GM12864 (cell line): ENCODE data around the gene RAB18.
"Not testable (repeated sequence)": the region's sequence is repeated elsewhere in the genome, so short reads cannot be mapped to it uniquely, and the experiment has no call there.

ENCODE experiments used
- DNase-seq: peaks from one replicate; pipeline ENCODE4 v3.0.0-alpha.2; 2011; ENCODE audit warnings: low read depth
- H3K4me3 ChIP-seq: 2 replicates; pipeline ENCODE4 v1.5.1; 2011; ENCODE audit warnings: mild to moderate bottlenecking, low read depth, low read length, control low read depth
- CTCF ChIP-seq: IDR thresholded peaks from 2 replicates; pipeline ENCODE4 v1.5.1; 2011; ENCODE audit warnings: low read depth, mild to moderate bottlenecking, moderate library complexity, low read length, control low read depth, inconsistent platforms; ENCODE audit errors: missing control alignments

RAB18 gene

DNA sequence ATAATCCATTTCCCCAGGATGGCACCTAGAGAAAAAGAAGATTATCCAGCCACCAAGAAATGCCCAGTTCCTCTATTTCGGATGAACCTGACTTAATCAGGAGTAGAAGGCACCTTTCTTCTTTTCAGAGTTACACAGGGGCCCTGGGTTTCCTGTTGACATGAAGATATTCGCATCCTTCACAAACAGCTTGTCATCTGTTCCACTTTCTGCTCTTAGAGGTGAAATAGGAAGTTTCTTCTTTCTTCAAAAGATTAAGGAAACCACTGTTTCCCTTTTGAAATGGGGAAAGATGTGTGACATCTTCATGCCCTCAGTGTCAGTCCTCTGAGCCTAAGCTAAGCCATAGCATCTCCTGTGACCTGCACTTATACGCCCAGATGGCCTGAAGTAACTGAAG is 39.1 kb upstream of the RAB18 start:
- TF ChIP-seq CTCF = no peak
- DNase-seq = peak; percentile 18
- H3K4me3 ChIP-seq = no peak overlapping the region

DNA sequence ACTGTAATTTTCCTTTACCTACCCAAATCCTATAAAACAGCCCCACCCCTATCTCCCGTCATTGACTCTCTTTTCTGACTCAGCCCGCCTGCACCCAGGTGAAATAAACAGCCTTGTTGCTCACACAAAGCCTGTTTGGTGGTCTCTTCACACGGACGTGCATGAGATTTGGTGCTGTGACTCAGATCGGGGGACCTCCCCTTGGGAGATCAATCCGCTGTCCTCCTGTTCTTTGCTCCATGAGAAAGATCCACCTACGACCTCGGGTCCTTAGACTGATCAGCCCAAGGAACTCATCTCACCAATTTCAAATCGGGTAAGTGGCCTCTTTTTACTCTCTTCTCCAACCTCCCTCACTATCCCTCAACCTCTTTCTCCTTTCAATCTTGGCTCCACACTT is 38.5 kb upstream of the RAB18 start:
- DNase-seq, H3K4me3 ChIP-seq: not testable (repeated sequence)

DNA sequence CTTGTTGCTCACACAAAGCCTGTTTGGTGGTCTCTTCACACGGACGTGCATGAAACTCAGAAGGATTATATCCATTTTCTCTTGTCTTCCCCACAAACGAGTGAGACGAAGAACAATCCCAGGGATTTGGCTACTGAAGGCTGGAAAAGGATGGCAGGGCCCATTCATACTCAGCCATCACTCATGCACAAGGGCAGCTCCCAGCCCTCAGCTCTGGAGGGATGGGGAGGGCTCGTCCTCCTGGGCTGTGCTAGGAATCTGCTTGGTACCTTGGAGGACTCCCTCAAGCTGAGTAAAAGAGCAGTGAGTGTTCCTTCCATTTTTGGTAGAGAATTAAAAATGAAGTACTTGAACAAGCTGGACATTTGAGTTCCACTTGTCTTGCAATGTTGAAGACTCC is 33.2 kb upstream of the RAB18 start:
- no peak overlapping the region for H3K4me3 ChIP-seq
- TF ChIP-seq CTCF = no peak
- DNase-seq = no peak

DNA sequence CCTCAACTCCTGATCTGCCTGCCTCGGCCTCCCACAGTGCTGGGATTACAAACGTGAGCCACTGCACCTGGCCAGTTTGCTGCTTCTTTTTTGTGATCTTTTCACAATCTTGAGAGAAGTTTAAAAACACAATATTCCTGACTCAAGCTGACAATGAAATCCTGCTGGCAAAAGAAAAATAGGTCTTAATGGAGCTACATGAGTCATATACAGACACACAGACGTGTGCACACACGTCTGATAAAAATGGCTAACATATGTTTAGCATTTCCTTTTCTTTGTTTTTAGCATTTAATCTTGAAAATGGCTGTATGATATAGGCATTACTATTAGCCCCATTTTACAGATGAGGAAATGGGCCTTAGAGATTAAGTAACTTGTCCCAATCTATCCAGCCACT is 29.4 kb upstream of the RAB18 start:
- no peak for TF ChIP-seq CTCF
- DNase-seq = no peak
- no peak overlapping the region for H3K4me3 ChIP-seq

- no peak for TF ChIP-seq CTCF
- DNase-seq = no peak
- H3K4me3 ChIP-seq = no peak overlapping the region
These were observed 25.1 kb upstream of the RAB18 start for GRCh38 chr10:27479016-27479415.

DNA sequence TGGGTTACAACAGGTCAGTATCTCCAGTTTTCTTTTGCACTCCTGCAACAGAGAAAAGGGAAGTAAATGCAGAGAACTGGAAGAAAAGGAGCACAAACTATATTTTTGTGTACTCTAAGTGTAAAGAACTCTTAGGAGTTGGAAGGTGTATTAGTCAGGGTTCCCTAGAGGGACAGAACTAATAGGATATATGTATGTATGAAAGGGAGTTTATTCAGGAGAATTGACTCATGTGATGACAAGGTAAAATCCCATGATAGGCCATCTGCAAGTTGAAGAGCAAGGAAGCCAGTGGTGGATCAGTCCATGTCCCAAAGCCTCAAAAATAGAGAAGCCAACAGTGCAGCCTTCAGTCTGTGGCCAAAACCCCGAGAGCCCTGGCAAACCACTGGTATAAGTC is 22.6 kb upstream of the RAB18 start:
- no peak overlapping the region for H3K4me3 ChIP-seq
- TF ChIP-seq CTCF = no peak
- no peak for DNase-seq

- DNase-seq = no peak
- H3K4me3 ChIP-seq = no peak overlapping the region
- no peak for TF ChIP-seq CTCF
These were observed 20.8 kb upstream of the RAB18 start for GRCh38 chr10:27482984-27483956.
